Activated CD4-positive, alpha-beta T cell treated with anti-CD3 and anti-CD28 coated beads, Interleukin-2, amount 50 U/mL, for 24 hours (primary cell): Measurements from ENCODE around the gene NEDD4.
A peak's percentile ranks its signal among the peaks of the same experiment; 100 is the strongest.
"Not testable (repeated sequence)": the region's sequence is repeated elsewhere in the genome, so short reads cannot be mapped to it uniquely, and the experiment has no call there.

Experiments used
- DNase-seq, 2 donors: peaks; one replicate each; pipeline ENCODE4 v3.0.0-alpha.2; 2020; ENCODE audit warnings: low read depth in 1 of 2, low spot score in 1 of 2

The NEDD4 gene

GRCh38 chr15:55897560-55898336, 95.7 kb downstream of the NEDD4 start:
- no peak for DNase-seq

GRCh38 chr15:55894399-55894965, 98.9 kb downstream of the NEDD4 start:
- DNase-seq, result no peak

- DNase-seq, result no peak
Measured at GRCh38 chr15:55893852-55894251, 99.6 kb downstream of the NEDD4 start.

- no peak for DNase-seq
Measured at GRCh38 chr15:55891196-55891595, 102.2 kb downstream of the NEDD4 start.

- no peak for DNase-seq
Measured at GRCh38 chr15:55884223-55884622, 109.2 kb downstream of the NEDD4 start.

- no peak for DNase-seq
Measured at GRCh38 chr15:55879181-55879580, 114.2 kb downstream of the NEDD4 start.

GRCh38 chr15:55873024-55873720, 120.2 kb downstream of the NEDD4 start:
- no peak for DNase-seq

GRCh38 chr15:55872471-55872870, 120.9 kb downstream of the NEDD4 start:
- DNase-seq, result no peak

GRCh38 chr15:55869660-55870059, 123.8 kb downstream of the NEDD4 start:
- no peak for DNase-seq

- DNase-seq, result no peak
Measured at GRCh38 chr15:55868707-55869106, 124.7 kb downstream of the NEDD4 start.

GRCh38 chr15:55868291-55868690, 125.1 kb downstream of the NEDD4 start:
- not testable (repeated sequence) for DNase-seq

- DNase-seq, result no peak
Measured at GRCh38 chr15:55863911-55864310, 129.5 kb downstream of the NEDD4 start.

- DNase-seq, result no peak
Measured at GRCh38 chr15:55861115-55861514, 132.3 kb downstream of the NEDD4 start.

- no peak for DNase-seq
Measured at GRCh38 chr15:55860468-55860867, 132.9 kb downstream of the NEDD4 start.

GRCh38 chr15:55859681-55860080, 133.7 kb downstream of the NEDD4 start:
- no peak for DNase-seq

- DNase-seq, result no peak
Measured at GRCh38 chr15:55858661-55859060, 134.8 kb downstream of the NEDD4 start.

- DNase-seq, result no peak
Measured at GRCh38 chr15:55856506-55857164, 136.8 kb downstream of the NEDD4 start.

- no peak for DNase-seq
Measured at GRCh38 chr15:55853134-55853533, 140.3 kb downstream of the NEDD4 start.

GRCh38 chr15:55846116-55846707, 147.2 kb downstream of the NEDD4 start:
- peak in 1 of 2 donors; percentile 53 for DNase-seq

- DNase-seq, result not testable (repeated sequence)
Measured at GRCh38 chr15:55842897-55843296, 150.5 kb downstream of the NEDD4 start.

GRCh38 chr15:55835866-55836265, 157.5 kb downstream of the NEDD4 start:
- DNase-seq, result no peak
